Measurements from ENCODE around the gene UGGT1.

GRCh38 chr2:128053331-128053730 is 37.7 kb upstream of the UGGT1 start:
- TF ChIP-seq CTCF (IDR thresholded peaks at IDR 0.05): no peak
- no peak for TF ChIP-seq ZFX (IDR thresholded peaks at IDR 0.05; ENCODE audit: borderline replicate concordance)

All from 22Rv1 (cell line).